ENCODE measurements around the gene GALNTL6.

Gene GALNTL6

DNA sequence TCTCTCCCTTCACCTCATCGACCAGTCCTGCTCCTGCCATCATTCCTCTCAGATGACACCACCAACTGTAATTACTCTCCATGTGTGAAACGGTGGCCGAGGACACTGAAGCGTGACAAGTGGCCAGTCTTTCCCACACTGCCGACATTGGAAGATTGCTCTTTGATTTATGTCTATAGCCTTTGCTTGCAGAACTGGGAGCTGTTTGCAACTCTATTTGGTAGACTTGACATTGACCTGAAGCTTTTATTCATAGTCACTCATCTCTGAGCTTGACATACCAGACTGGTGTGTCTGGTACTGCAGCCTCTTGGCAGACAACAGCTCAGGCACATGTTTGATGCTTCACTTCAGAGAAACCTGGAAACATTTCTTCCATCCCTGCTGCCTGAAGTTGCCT, 1233.6 kb downstream of the GALNTL6 start:
- Histone ChIP-seq H3K4me1 (ENCODE audit: insufficient read depth, low read length, poor library complexity, severe bottlenecking) (no peaks in the 10 kb centered on the region), H3K9me2 (replicated peaks; ENCODE audit: low read depth, low read length) (no peaks in the 10 kb centered on the region), H3F3A (ENCODE audit: low read depth) (no peaks in the 10 kb centered on the region), H3K9me3 (ENCODE audit: insufficient read depth, low read depth, low read length) (no peaks in the 10 kb centered on the region), H3K4me2 (ENCODE audit: low read depth, low read length, poor library complexity, severe bottlenecking) (no peak overlapping the region), H3K27me3 (ENCODE audit: insufficient read depth, low read length, poor library complexity, severe bottlenecking) (no peaks in the 10 kb centered on the region), H3K9ac (ENCODE audit: low read depth, low read length, poor library complexity, severe bottlenecking) (no peak overlapping the region), H4K20me1 (ENCODE audit: insufficient read depth, low read length, poor library complexity, severe bottlenecking) (no peaks in the 10 kb centered on the region), H3K79me2 (ENCODE audit: insufficient read depth, low read length) (no peaks in the 10 kb centered on the region), H2AFZ (ENCODE audit: low read length) (no peak overlapping the region), H3K4me3 (ENCODE audit: low read length, poor library complexity, severe bottlenecking) (no peak overlapping the region), H3K36me3 (ENCODE audit: insufficient read depth, low read length) (no peaks in the 10 kb centered on the region)
- TF ChIP-seq, protein P1, sequence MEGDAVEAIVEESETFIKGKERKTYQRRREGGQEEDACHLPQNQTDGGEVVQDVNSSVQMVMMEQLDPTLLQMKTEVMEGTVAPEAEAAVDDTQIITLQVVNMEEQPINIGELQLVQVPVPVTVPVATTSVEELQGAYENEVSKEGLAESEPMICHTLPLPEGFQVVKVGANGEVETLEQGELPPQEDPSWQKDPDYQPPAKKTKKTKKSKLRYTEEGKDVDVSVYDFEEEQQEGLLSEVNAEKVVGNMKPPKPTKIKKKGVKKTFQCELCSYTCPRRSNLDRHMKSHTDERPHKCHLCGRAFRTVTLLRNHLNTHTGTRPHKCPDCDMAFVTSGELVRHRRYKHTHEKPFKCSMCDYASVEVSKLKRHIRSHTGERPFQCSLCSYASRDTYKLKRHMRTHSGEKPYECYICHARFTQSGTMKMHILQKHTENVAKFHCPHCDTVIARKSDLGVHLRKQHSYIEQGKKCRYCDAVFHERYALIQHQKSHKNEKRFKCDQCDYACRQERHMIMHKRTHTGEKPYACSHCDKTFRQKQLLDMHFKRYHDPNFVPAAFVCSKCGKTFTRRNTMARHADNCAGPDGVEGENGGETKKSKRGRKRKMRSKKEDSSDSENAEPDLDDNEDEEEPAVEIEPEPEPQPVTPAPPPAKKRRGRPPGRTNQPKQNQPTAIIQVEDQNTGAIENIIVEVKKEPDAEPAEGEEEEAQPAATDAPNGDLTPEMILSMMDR (conservative IDR thresholded peaks at IDR 0.05; ENCODE audit: low read length), result no peak
- TF ChIP-seq EZH2phosphoT487 (IDR thresholded peaks at IDR 0.05; ENCODE audit: borderline replicate concordance), result no peak

DNA sequence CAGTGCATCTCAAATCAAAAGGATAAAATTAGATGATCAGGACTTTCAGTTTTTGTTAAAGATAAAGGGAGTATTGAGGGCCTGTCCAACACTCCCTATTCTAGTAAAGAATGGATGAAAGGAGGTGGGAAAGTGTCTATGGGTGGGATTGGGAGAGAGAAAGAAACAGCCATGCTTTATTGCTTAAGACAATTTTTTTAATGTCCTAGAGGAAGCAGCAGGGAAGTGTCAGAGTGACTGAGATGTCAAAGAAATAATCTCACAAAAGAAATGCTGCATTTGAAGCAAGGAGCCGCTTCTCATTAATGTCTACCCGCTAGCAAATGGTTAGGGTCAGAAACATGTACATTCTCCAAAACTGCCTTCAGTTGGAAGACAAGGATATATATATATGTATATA, 1238.0 kb downstream of the GALNTL6 start:
- Histone ChIP-seq H3K36me3 (ENCODE audit: insufficient read depth, low read length) (no peaks in the 10 kb centered on the region), H3K9ac (ENCODE audit: low read depth, low read length, poor library complexity, severe bottlenecking) (no peak overlapping the region), H3K79me2 (ENCODE audit: insufficient read depth, low read length) (no peaks in the 10 kb centered on the region), H3K4me3 (ENCODE audit: low read length, poor library complexity, severe bottlenecking) (no peak overlapping the region), H3K4me1 (ENCODE audit: insufficient read depth, low read length, poor library complexity, severe bottlenecking) (no peaks in the 10 kb centered on the region), H4K20me1 (ENCODE audit: insufficient read depth, low read length, poor library complexity, severe bottlenecking) (no peaks in the 10 kb centered on the region), H3K27me3 (ENCODE audit: insufficient read depth, low read length, poor library complexity, severe bottlenecking) (no peaks in the 10 kb centered on the region), H3K9me2 (replicated peaks; ENCODE audit: low read depth, low read length) (no peaks in the 10 kb centered on the region), H3K4me2 (ENCODE audit: low read depth, low read length, poor library complexity, severe bottlenecking) (no peak overlapping the region), H3F3A (ENCODE audit: low read depth) (no peaks in the 10 kb centered on the region), H2AFZ (ENCODE audit: low read length) (no peak overlapping the region), H3K9me3 (ENCODE audit: insufficient read depth, low read depth, low read length) (no peaks in the 10 kb centered on the region)
- TF ChIP-seq EZH2phosphoT487 (IDR thresholded peaks at IDR 0.05; ENCODE audit: borderline replicate concordance), result no peak

DNA sequence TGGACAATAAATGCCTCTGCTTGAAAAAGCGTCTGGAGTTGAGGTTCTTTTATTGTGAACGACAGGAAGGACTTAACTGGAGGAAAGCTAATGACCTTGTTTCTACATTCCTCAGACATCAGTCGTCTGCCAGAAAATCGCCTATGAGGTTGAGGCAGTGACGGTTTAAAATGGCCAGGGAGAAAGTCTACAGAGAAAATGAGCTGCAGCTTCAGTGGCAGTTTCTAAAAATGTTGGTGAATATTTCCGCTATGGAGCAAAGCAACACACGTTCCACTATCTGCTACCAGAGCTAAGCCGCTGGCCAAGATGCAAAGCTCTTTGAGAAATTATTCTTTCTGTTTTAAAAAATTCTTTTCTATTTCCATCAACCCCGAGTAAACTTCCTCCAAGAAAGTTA, 1238.5 kb downstream of the GALNTL6 start:
- Histone ChIP-seq H3K4me1 (ENCODE audit: insufficient read depth, low read length, poor library complexity, severe bottlenecking) (no peaks in the 10 kb centered on the region), H3K4me2 (ENCODE audit: low read depth, low read length, poor library complexity, severe bottlenecking) (no peak overlapping the region), H3K4me3 (ENCODE audit: low read length, poor library complexity, severe bottlenecking) (no peak overlapping the region)

DNA sequence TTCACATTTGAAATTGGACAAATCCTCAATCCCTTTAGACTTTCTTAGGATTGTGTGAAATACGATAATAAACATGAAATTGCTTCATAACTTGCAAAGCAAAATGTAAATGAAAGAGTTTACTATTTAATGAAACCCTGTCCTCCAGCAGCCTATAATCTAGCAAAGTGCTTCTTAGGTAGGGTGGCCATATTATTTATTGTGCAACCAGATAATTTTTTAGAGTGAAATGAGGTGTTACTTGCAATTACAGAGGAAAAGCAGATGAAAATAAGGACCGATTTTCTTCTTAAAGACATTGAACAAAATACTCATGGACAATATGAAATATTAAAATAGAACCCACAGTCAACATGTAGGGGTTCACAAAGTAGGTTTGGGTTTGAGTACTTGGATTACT, 1239.2 kb downstream of the GALNTL6 start:
- H2AFZ ChIP-seq (ENCODE audit: low read length), result no peak overlapping the region
- H3K36me3 ChIP-seq (ENCODE audit: insufficient read depth, low read length), result no peaks in the 10 kb centered on the region
- no peaks in the 10 kb centered on the region for H3K4me1 ChIP-seq (ENCODE audit: insufficient read depth, low read length, poor library complexity, severe bottlenecking)

More for the DNA sequence above, 1238.5 kb downstream of the GALNTL6 start:
- H3K36me3 ChIP-seq (ENCODE audit: insufficient read depth, low read length), result no peaks in the 10 kb centered on the region
- no peaks in the 10 kb centered on the region for H3K27me3 ChIP-seq (ENCODE audit: insufficient read depth, low read length, poor library complexity, severe bottlenecking)
- H4K20me1 ChIP-seq (ENCODE audit: insufficient read depth, low read length, poor library complexity, severe bottlenecking), result no peaks in the 10 kb centered on the region
- no peak for TF ChIP-seq EZH2phosphoT487 (IDR thresholded peaks at IDR 0.05; ENCODE audit: borderline replicate concordance)
- TF ChIP-seq, protein P1 (conservative IDR thresholded peaks at IDR 0.05; ENCODE audit: low read length), result no peak
- H3K9me3 ChIP-seq (ENCODE audit: insufficient read depth, low read depth, low read length), result no peaks in the 10 kb centered on the region
- H3K9me2 ChIP-seq (replicated peaks; ENCODE audit: low read depth, low read length), result no peaks in the 10 kb centered on the region
- no peaks in the 10 kb centered on the region for H3K79me2 ChIP-seq (ENCODE audit: insufficient read depth, low read length)
- no peak overlapping the region for H2AFZ ChIP-seq (ENCODE audit: low read length)
- no peak overlapping the region for H3K9ac ChIP-seq (ENCODE audit: low read depth, low read length, poor library complexity, severe bottlenecking)
- H3F3A ChIP-seq (ENCODE audit: low read depth), result no peaks in the 10 kb centered on the region

More for the DNA sequence above, 1239.2 kb downstream of the GALNTL6 start:
- Histone ChIP-seq H3K9ac (ENCODE audit: low read depth, low read length, poor library complexity, severe bottlenecking) (no peak overlapping the region), H3K9me3 (ENCODE audit: insufficient read depth, low read depth, low read length) (no peaks in the 10 kb centered on the region), H3K4me3 (ENCODE audit: low read length, poor library complexity, severe bottlenecking) (no peak overlapping the region), H3K4me2 (ENCODE audit: low read depth, low read length, poor library complexity, severe bottlenecking) (no peak overlapping the region), H3K27me3 (ENCODE audit: insufficient read depth, low read length, poor library complexity, severe bottlenecking) (no peaks in the 10 kb centered on the region), H3K9me2 (replicated peaks; ENCODE audit: low read depth, low read length) (no peaks in the 10 kb centered on the region), H4K20me1 (ENCODE audit: insufficient read depth, low read length, poor library complexity, severe bottlenecking) (no peaks in the 10 kb centered on the region), H3K79me2 (ENCODE audit: insufficient read depth, low read length) (no peaks in the 10 kb centered on the region), H3F3A (ENCODE audit: low read depth) (no peaks in the 10 kb centered on the region)
- no peak for TF ChIP-seq EZH2phosphoT487 (IDR thresholded peaks at IDR 0.05; ENCODE audit: borderline replicate concordance)
- TF ChIP-seq, protein P1 (conservative IDR thresholded peaks at IDR 0.05; ENCODE audit: low read length), result no peak
